Sigmoid colon (tissue), 4 donors: ENCODE data around the gene SMIM23.

Experiments used
- CTCF ChIP-seq, 4 experiments: fragments of 450-650 bp in 3 of 4; fragments of 200-600 bp in 1 of 4; IDR thresholded peaks; one replicate each; pipeline ENCODE4 v1.5.1; 2016 to 2019; ENCODE audit warnings: antibody characterized with exemption in 4 of 4, mild to moderate bottlenecking in 3 of 4, moderate library complexity in 2 of 4
- POLR2A ChIP-seq, 2 donors: fragments of 450-650 bp; IDR thresholded peaks; one replicate each; pipeline ENCODE4 v1.6.1; 2016; ENCODE audit warnings: antibody characterized with exemption in 2 of 2, mild to moderate bottlenecking in 2 of 2, moderate library complexity in 2 of 2
- POLR2AphosphoS5 ChIP-seq, 4 donors: sonication (generic); formaldehyde crosslinking; IDR thresholded peaks; one replicate each; pipeline ENCODE4 v1.6.1; 2017; ENCODE audit warnings: antibody characterized with exemption in 4 of 4

GRCh38 chr5:171773106-171773505 lies 12.5 kb upstream of the SMIM23 start:
- TF ChIP-seq POLR2A (IDR thresholded peaks at IDR 0.05) = no peak
- no peak for TF ChIP-seq CTCF (IDR thresholded peaks at IDR 0.05)
- no peak for TF ChIP-seq POLR2AphosphoS5 (IDR thresholded peaks at IDR 0.05)
